IMR-90 (cell line): ENCODE data around the gene IGF2BP1. TPM values are rescaled to one million over a fixed set of nuclear protein-coding genes. Genes with fewer than 3 reads are reported as not detected.

ENCODE experiments used
- ATAC-seq: fragments of 200-7000 bp; cut with Tn5 transposase; 2 replicates; pipeline ENCODE4 v1.9.1; 2020; ENCODE audit warnings: low read depth, mild to moderate bottlenecking, moderate library complexity
- BruUV-seq: library from RNA; stranded (reverse); fragments of 400-500 nt; replicated peaks from 2 replicates; lab custom pipeline; 2021; lab: Mats Ljungman, UMichigan
- CTCF ChIA-PET: fragments of 300-600 bp; formaldehyde crosslinking; extraction: SDS; loops from one replicate; lab custom pipeline; 2021; ENCODE audit warnings: antibody characterized with exemption; lab: Yijun Ruan, JAX
- POLR2A ChIA-PET: fragments of 300-600 bp; sonication (Branson Sonifier 250); formaldehyde crosslinking; loops from one replicate; lab custom pipeline; 2022; ENCODE audit warnings: antibody characterized with exemption; ENCODE audit not compliant: unreplicated experiment; lab: Charles Lee
- DNase-seq: peaks from one replicate; pipeline ENCODE4 v3.0.0; 2013
- H2AFZ ChIP-seq: replicated peaks from 2 replicates; pipeline ENCODE3; 2013; ENCODE audit warnings: low read length, mild to moderate bottlenecking; ENCODE audit not compliant: poor library complexity
- H2AK5ac ChIP-seq: 2 replicates; pipeline ENCODE4 v1.6.1; 2013; ENCODE audit warnings: low read depth, low read length, inconsistent platforms
- H2AK9ac ChIP-seq: replicated peaks from 2 replicates; pipeline ENCODE3; 2013; ENCODE audit warnings: mild to moderate bottlenecking, low read depth, low read length, moderate library complexity; ENCODE audit not compliant: poor library complexity
- H2BK120ac ChIP-seq: 2 replicates; pipeline ENCODE4 v1.6.1; 2013; ENCODE audit warnings: low read depth, low read length, inconsistent platforms
- H2BK15ac ChIP-seq: 3 replicates; pipeline ENCODE4 v1.6.1; 2013; ENCODE audit warnings: low read depth, low read length, inconsistent platforms
- H2BK20ac ChIP-seq: 2 replicates; pipeline ENCODE4 v1.6.1; 2013; ENCODE audit warnings: low read depth, mild to moderate bottlenecking, inconsistent platforms, low read length, moderate library complexity
- H2BK5ac ChIP-seq: 2 replicates; pipeline ENCODE4 v1.6.1; 2013; ENCODE audit warnings: mild to moderate bottlenecking, low read depth, low read length, inconsistent platforms; ENCODE audit not compliant: poor library complexity, severe bottlenecking
- H3K14ac ChIP-seq: replicated peaks from 2 replicates; pipeline ENCODE4 v1.6.1; 2013; ENCODE audit warnings: low read depth, low read length, inconsistent platforms
- H3K18ac ChIP-seq: 2 replicates; pipeline ENCODE4 v1.6.1; 2013; ENCODE audit warnings: low read depth, low read length, control low read depth
- H3K23ac ChIP-seq: 2 replicates; pipeline ENCODE4 v1.6.1; 2013; ENCODE audit warnings: low read depth, low read length, inconsistent platforms
- H3K27ac ChIP-seq: 2 replicates; pipeline ENCODE4 v1.5.1; 2013; ENCODE audit warnings: mild to moderate bottlenecking, control low read depth, low read length; ENCODE audit not compliant: insufficient read depth
- H3K27me3 ChIP-seq: 2 replicates; pipeline ENCODE4 v1.6.1; 2013; ENCODE audit warnings: low read length; ENCODE audit not compliant: control insufficient read depth, insufficient read depth
- H3K36me3 ChIP-seq: 2 replicates; pipeline ENCODE4 v1.6.1; 2013; ENCODE audit warnings: low read length, mixed read lengths; ENCODE audit not compliant: control insufficient read depth, insufficient read depth
- H3K4ac ChIP-seq: 2 replicates; pipeline ENCODE4 v1.6.1; 2013; ENCODE audit warnings: low read depth, low read length, inconsistent platforms
- H3K4me1 ChIP-seq: 2 replicates; pipeline ENCODE4 v1.6.1; 2013; ENCODE audit warnings: low read length, mixed read lengths; ENCODE audit not compliant: control insufficient read depth, insufficient read depth
- H3K4me2 ChIP-seq: 2 replicates; pipeline ENCODE4 v1.6.1; 2013; ENCODE audit warnings: low read depth, mild to moderate bottlenecking, control low read depth, low read length, moderate library complexity
- H3K4me3 ChIP-seq: 2 replicates; pipeline ENCODE4 v1.5.1; 2013; ENCODE audit warnings: low read depth, mild to moderate bottlenecking, control low read depth, low read length, moderate library complexity; ENCODE audit not compliant: insufficient read depth
- H3K56ac ChIP-seq: 2 replicates; pipeline ENCODE4 v1.6.1; 2013; ENCODE audit warnings: low read length, inconsistent platforms; ENCODE audit not compliant: insufficient read depth; ENCODE audit errors: extremely low read depth
- H3K79me1 ChIP-seq, 2 experiments: 2 replicates each; pipeline ENCODE4 v1.6.1; 2013; ENCODE audit warnings: low read length in 2 of 2, inconsistent platforms in 1 of 2, low read depth in 1 of 2
- H3K9ac ChIP-seq: 2 replicates; pipeline ENCODE4 v1.6.1; 2013; ENCODE audit warnings: low read depth, low read length, control low read depth
- H3K9me1 ChIP-seq: 2 replicates; pipeline ENCODE4 v1.6.1; 2013; ENCODE audit warnings: low read length, inconsistent platforms; ENCODE audit not compliant: insufficient read depth
- H3K9me3 ChIP-seq: 2 replicates; pipeline ENCODE4 v1.6.1; 2013; ENCODE audit warnings: low read length; ENCODE audit not compliant: control insufficient read depth, insufficient read depth
- H4K20me1 ChIP-seq: 2 replicates; pipeline ENCODE4 v1.6.1; 2013; ENCODE audit warnings: low read length, inconsistent platforms; ENCODE audit not compliant: insufficient read depth
- H4K5ac ChIP-seq: 2 replicates; pipeline ENCODE4 v1.6.1; 2013; ENCODE audit warnings: mild to moderate bottlenecking, low read depth, low read length, control low read depth
- H4K8ac ChIP-seq, 2 experiments: 2 replicates each; pipeline ENCODE4 v1.6.1; 2013; ENCODE audit warnings: low read depth in 2 of 2, low read length in 2 of 2, control low read depth in 1 of 2, inconsistent platforms in 1 of 2
- H4K91ac ChIP-seq: 2 replicates; pipeline ENCODE4 v1.6.1; 2013; ENCODE audit warnings: low read depth, low read length, inconsistent platforms; ENCODE audit not compliant: insufficient read depth
- CEBPB ChIP-seq: IDR thresholded peaks from 2 replicates; pipeline ENCODE4 v1.6.1; 2012; ENCODE audit warnings: low read depth, low read length, improper control_type of control experiment
- CHD1 ChIP-seq: IDR thresholded peaks from 2 replicates; pipeline ENCODE4 v1.6.1; 2012; ENCODE audit warnings: low read depth, low read length, improper control_type of control experiment
- FOS ChIP-seq: fragments of 150-350 bp; IDR thresholded peaks from 2 replicates; pipeline ENCODE4 v1.6.1; 2016; ENCODE audit warnings: low read depth, low read length
- MAFK ChIP-seq: IDR thresholded peaks from 2 replicates; pipeline ENCODE4 v1.6.1; 2012; ENCODE audit warnings: low read depth, low read length, improper control_type of control experiment
- MAZ ChIP-seq: IDR thresholded peaks from 2 replicates; pipeline ENCODE4 v1.6.1; 2012; ENCODE audit warnings: low read depth, mild to moderate bottlenecking, low read length, improper control_type of control experiment, moderate library complexity, borderline replicate concordance
- MXI1 ChIP-seq: IDR thresholded peaks from 2 replicates; pipeline ENCODE4 v1.6.1; 2012; ENCODE audit warnings: low read depth, mild to moderate bottlenecking, low read length, moderate library complexity, borderline replicate concordance
- NFE2L2 ChIP-seq: fragments of 150-350 bp; IDR thresholded peaks from 2 replicates; pipeline ENCODE4 v1.6.1; 2016; ENCODE audit warnings: low read depth, mild to moderate bottlenecking, low read length
- POLR2A ChIP-seq: IDR thresholded peaks from 2 replicates; pipeline ENCODE4 v1.6.1; 2012; ENCODE audit warnings: mild to moderate bottlenecking, low read depth, low read length
- RAD21 ChIP-seq: IDR thresholded peaks from 2 replicates; pipeline ENCODE4 v1.6.1; 2012; ENCODE audit warnings: low read length, improper control_type of control experiment
- RFX5 ChIP-seq: IDR thresholded peaks from 2 replicates; pipeline ENCODE4 v1.8.0; 2012; ENCODE audit warnings: low read depth, mild to moderate bottlenecking, low read length, moderate library complexity
- USF2 ChIP-seq: fragments of 150-350 bp; IDR thresholded peaks from 2 replicates; pipeline ENCODE4 v1.6.1; 2017; ENCODE audit warnings: mild to moderate bottlenecking, antibody characterized with exemption, low read length, low read depth
- whole genome bisulfite sequencing, 2 experiments: methylation state at CpG; one replicate each; pipeline versions ENCODE4 v1.1.5 to v1.1.7; 2013; ENCODE audit warnings: missing lambda C conversion rate in 2 of 2; ENCODE audit not compliant: insufficient read length in 1 of 2; ENCODE audit errors: extremely low coverage in 2 of 2; 5-methylcytosine and 5-hydroxymethylcytosine counted together
- dilution Hi-C: fragments of 300-500 bp; cut with HindIII; formaldehyde crosslinking; loops from one replicate; pipeline ENCODE4 v1.14.3; 2018; ENCODE audit warnings: low sequenced_read_pairs; ENCODE audit not compliant: unreplicated experiment
- in situ Hi-C: fragments of 300-500 bp; cut with MboI; formaldehyde crosslinking; loops from 3 replicates; pipeline ENCODE4 v1.14.3; 2019; ENCODE audit warnings: low sequenced_read_pairs, inconsistent platforms, mixed read lengths
- intact Hi-C: fragments of 100-400 bp; cut with micrococcal nuclease; formaldehyde crosslinking; loops from 2 replicates; pipeline ENCODE4 v1.10.0; 2022
- polyA plus RNA-seq, 3 experiments: library from polyadenylated mRNA; depleted of rRNA; stranded (reverse); fragments of >200 nt; gene quantifications; 2 replicates each; pipeline ENCODE4 v1.2.3, GENCODE V29; 2012; ENCODE audit warnings: low replicate concordance in 1 of 3
- total RNA-seq: library from RNA; depleted of rRNA; stranded (reverse); fragments of >200 nt; gene quantifications from 2 replicates; pipeline ENCODE4 v1.2.3, GENCODE V29; 2012
- TF ChIP-seq, protein P1 (sequence below): conservative IDR thresholded peaks from 2 replicates; pipeline ENCODE4 v1.5.1; 2012; ENCODE audit warnings: mild to moderate bottlenecking, low read depth, low read length, improper control_type of control experiment

The IGF2BP1 gene
- total and polyA plus RNA-seq, 2 of the 4 experiments (the other 2 are of a cell fraction), result 10.2 to 13.1 TPM

DNA sequence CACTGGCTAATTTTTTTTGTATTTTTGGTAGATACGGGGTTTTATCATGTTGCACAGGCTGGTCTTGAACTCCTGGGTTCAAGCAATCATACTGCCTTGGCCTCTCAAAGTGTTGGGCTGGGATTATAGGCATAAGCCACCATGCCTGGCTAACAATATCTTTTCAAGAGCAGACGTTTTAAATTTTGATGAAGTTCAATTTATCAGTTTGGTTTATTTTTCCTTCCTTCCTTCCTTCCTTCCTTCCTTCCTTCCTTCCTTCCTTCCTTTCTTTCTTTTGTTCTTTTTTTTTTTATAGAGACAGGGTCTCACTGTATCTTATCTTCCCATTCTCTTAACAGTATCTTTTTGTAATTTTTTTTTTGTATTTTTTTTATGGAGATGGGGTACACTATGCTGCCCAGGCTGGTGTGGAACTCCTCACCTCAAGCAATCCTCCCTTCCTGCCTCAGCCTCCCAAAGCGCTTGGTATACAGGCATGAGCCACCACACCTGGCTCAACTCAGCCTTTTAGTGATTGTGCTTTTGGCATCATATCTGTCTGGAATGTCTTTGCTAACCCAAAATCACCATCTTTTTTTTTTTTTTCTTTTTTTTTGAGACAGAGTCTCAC, 15.2 kb upstream of the IGF2BP1 start:
- H2BK120ac ChIP-seq, result no peak overlapping the region
- no peak overlapping the region for H2AK5ac ChIP-seq
- no peak overlapping the region for H2BK5ac ChIP-seq
- no peak for TF ChIP-seq CHD1
- no peak for TF ChIP-seq FOS
- TF ChIP-seq MXI1, result no peak
- TF ChIP-seq RFX5, result no peak
- TF ChIP-seq NFE2L2, result no peak
- no peak for TF ChIP-seq MAFK
- no peak for TF ChIP-seq RAD21
- no peak for TF ChIP-seq USF2
- TF ChIP-seq MAZ, result no peak
- TF ChIP-seq CEBPB, result no peak
- no peak for TF ChIP-seq POLR2A
- TF ChIP-seq, protein P1, sequence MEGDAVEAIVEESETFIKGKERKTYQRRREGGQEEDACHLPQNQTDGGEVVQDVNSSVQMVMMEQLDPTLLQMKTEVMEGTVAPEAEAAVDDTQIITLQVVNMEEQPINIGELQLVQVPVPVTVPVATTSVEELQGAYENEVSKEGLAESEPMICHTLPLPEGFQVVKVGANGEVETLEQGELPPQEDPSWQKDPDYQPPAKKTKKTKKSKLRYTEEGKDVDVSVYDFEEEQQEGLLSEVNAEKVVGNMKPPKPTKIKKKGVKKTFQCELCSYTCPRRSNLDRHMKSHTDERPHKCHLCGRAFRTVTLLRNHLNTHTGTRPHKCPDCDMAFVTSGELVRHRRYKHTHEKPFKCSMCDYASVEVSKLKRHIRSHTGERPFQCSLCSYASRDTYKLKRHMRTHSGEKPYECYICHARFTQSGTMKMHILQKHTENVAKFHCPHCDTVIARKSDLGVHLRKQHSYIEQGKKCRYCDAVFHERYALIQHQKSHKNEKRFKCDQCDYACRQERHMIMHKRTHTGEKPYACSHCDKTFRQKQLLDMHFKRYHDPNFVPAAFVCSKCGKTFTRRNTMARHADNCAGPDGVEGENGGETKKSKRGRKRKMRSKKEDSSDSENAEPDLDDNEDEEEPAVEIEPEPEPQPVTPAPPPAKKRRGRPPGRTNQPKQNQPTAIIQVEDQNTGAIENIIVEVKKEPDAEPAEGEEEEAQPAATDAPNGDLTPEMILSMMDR, result no peak
- ATAC-seq (no peak), DNase-seq (no peak)
- intact Hi-C loops, result no loop called here
- no peak overlapping the region for H3K23ac ChIP-seq
- no peak overlapping the region for H2AK9ac ChIP-seq
- no TSS peak for BruUV-seq
- H3K14ac ChIP-seq, result no peak overlapping the region
- no CpG with 5 or more reads among the region's 3 CpGs for WGBS, 2 experiments
- H3K36me3 ChIP-seq, result no peaks in the 10 kb centered on the region
- no peak overlapping the region for H2BK15ac ChIP-seq
- no peaks in the 10 kb centered on the region for H4K20me1 ChIP-seq
- in situ Hi-C loops, result no loop called here
- ChIA-PET CTCF (no interaction called here), POLR2A (no interaction called here)
- H3K9me3 ChIP-seq, result peaks cover 4% of the 10 kb centered on the region
- H3K4me1 ChIP-seq, result no peaks in the 10 kb centered on the region
- H2BK20ac ChIP-seq, result no peak overlapping the region
- peaks cover 12% of the 10 kb centered on the region for H3K27me3 ChIP-seq
- no peak overlapping the region for H4K8ac ChIP-seq
- dilution Hi-C loops, result no loop called here
- no peak overlapping the region for H3K4me2 ChIP-seq
- H3K9me1 ChIP-seq, result no peaks in the 10 kb centered on the region
- no peaks in the 10 kb centered on the region for H3K79me1 ChIP-seq
- no peak overlapping the region for H2AFZ ChIP-seq
- no peak overlapping the region for H3K27ac ChIP-seq
- no peak overlapping the region for H3K9ac ChIP-seq
- no peak overlapping the region for H3K4me3 ChIP-seq
- H4K91ac ChIP-seq, result no peak overlapping the region
- H3K4ac ChIP-seq, result no peak overlapping the region
- no peak overlapping the region for H3K18ac ChIP-seq
- H4K5ac ChIP-seq, result no peak overlapping the region
- no peak overlapping the region for H3K56ac ChIP-seq
